Immature natural killer cell (primary cell): ENCODE results near the gene RBM23. TPM values are rescaled to one million over a fixed set of nuclear protein-coding genes. Genes with fewer than 3 reads are reported as not detected.

ENCODE experiments used
- DNase-seq, 3 donors: peaks; one replicate each; pipeline ENCODE4 v3.0.0; 2022; ENCODE audit warnings: mixed read lengths in 1 of 3
- H3K27ac Mint-ChIP-seq, 6 donors: one replicate each; pipeline ENCODE4 v1.8.0; 2020; ENCODE audit warnings: mixed read lengths in 6 of 6, mild to moderate bottlenecking in 5 of 6, inconsistent platforms in 4 of 6, moderate library complexity in 3 of 6
- H3K27me3 Mint-ChIP-seq, 3 donors: one replicate each; pipeline ENCODE4 v1.8.0; 2020 to 2021; ENCODE audit warnings: low read depth in 3 of 3, mild to moderate bottlenecking in 3 of 3, mixed read lengths in 3 of 3, moderate library complexity in 3 of 3, inconsistent platforms in 1 of 3
- H3K36me3 Mint-ChIP-seq, 3 donors: one replicate each; pipeline ENCODE4 v1.8.0; 2020; ENCODE audit warnings: mixed read lengths in 3 of 3, inconsistent platforms in 2 of 3, mild to moderate bottlenecking in 2 of 3
- H3K4me1 Mint-ChIP-seq, 2 donors: one replicate each; pipeline ENCODE4 v1.8.0; 2020; ENCODE audit warnings: inconsistent platforms in 2 of 2, mild to moderate bottlenecking in 2 of 2, mixed read lengths in 2 of 2, moderate library complexity in 1 of 2
- H3K4me3 Mint-ChIP-seq, 5 donors: one replicate each; pipeline ENCODE4 v1.8.0; 2020; ENCODE audit warnings: mild to moderate bottlenecking in 5 of 5, mixed read lengths in 5 of 5, inconsistent platforms in 3 of 5, moderate library complexity in 3 of 5
- H3K9me3 Mint-ChIP-seq, 6 donors: one replicate each; pipeline ENCODE4 v1.8.0; 2020; ENCODE audit warnings: mild to moderate bottlenecking in 6 of 6, mixed read lengths in 6 of 6, inconsistent platforms in 4 of 6, moderate library complexity in 3 of 6
- polyA plus RNA-seq, 3 donors: library from polyadenylated mRNA; unstranded; fragments of 300-500 nt; fragmentation: Illumina TruSeq; gene quantifications; one replicate each; pipeline ENCODE4 v1.2.3, GENCODE V29; 2021

The RBM23 gene
- polyA plus RNA-seq, 3 donors from 2014 or later = 80.9 to 91.9 (median 85.5) TPM

GRCh38 chr14:22888662-22889061 is 30.3 kb downstream of the RBM23 start:
- peak overlapping the region in 1 of 6 donors; percentile 40 for H3K27ac Mint-ChIP-seq

GRCh38 chr14:22887990-22888378 is 31.0 kb downstream of the RBM23 start:
- DNase-seq = no peak
- Mint-ChIP-seq H3K9me3 (no peaks in the 10 kb centered on the region), H3K4me3 (peak overlapping the region in 4 of 5 donors; percentile 24 to 90 (median 88)), H3K27me3 (peaks cover 7 to 15% (median 14%) of the 10 kb centered on the region in 3 donors), H3K27ac (peak overlapping the region; percentile 87 to 92 (median 88)), H3K4me1 (peaks cover 35 to 39% of the 10 kb centered on the region in 2 donors), H3K36me3 (peaks cover under 1 to 5% (median 4%) of the 10 kb centered on the region in 3 donors)

More at GRCh38 chr14:22888662-22889061, 30.3 kb downstream of the RBM23 start:
- Mint-ChIP-seq H3K27me3 (peaks cover 7 to 15% (median 14%) of the 10 kb centered on the region in 3 donors), H3K9me3 (no peaks in the 10 kb centered on the region), H3K36me3 (peaks cover 6 to 11% (median 8%) of the 10 kb centered on the region in 3 donors), H3K4me1 (peaks cover 32 to 35% of the 10 kb centered on the region in 2 donors), H3K4me3 (no peak overlapping the region)
- no peak for DNase-seq

- Mint-ChIP-seq H3K27me3 (peaks cover 7 to 15% (median 14%) of the 10 kb centered on the region in 3 donors), H3K27ac (peak overlapping the region; percentile 87 to 92 (median 88)), H3K9me3 (no peaks in the 10 kb centered on the region), H3K4me3 (peak overlapping the region; percentile 88 to 90 (median 89)), H3K36me3 (peaks cover 0 to 5% (median 3%) of the 10 kb centered on the region in 3 donors), H3K4me1 (peaks cover 35 to 39% of the 10 kb centered on the region in 2 donors)
- DNase-seq = no peak
These were observed 31.5 kb downstream of the RBM23 start for GRCh38 chr14:22887260-22887989.

GRCh38 chr14:22886500-22887259 is 32.3 kb downstream of the RBM23 start:
- Mint-ChIP-seq H3K36me3 (peaks cover 0 to 5% (median 0%) of the 10 kb centered on the region in 3 donors), H3K9me3 (no peaks in the 10 kb centered on the region), H3K4me1 (peaks cover 39 to 40% of the 10 kb centered on the region in 2 donors), H3K27me3 (peaks cover 10 to 15% (median 14%) of the 10 kb centered on the region in 3 donors), H3K27ac (peak overlapping the region; percentile 87 to 92 (median 88)), H3K4me3 (peak overlapping the region; percentile 88 to 90 (median 89))
- peak; percentile 83 to 86 (median 84) for DNase-seq

- H3K9me3 Mint-ChIP-seq = no peaks in the 10 kb centered on the region
- peak overlapping the region; percentile 71 to 90 (median 88) for H3K4me3 Mint-ChIP-seq
- peaks cover 39 to 43% of the 10 kb centered on the region in 2 donors for H3K4me1 Mint-ChIP-seq
These were observed 33.0 kb downstream of the RBM23 start for GRCh38 chr14:22885975-22886374.

GRCh38 chr14:22884738-22885523 is 34.0 kb downstream of the RBM23 start:
- Mint-ChIP-seq H3K9me3 (no peaks in the 10 kb centered on the region), H3K4me1 (peaks cover 39 to 43% of the 10 kb centered on the region in 2 donors), H3K36me3 (no peaks in the 10 kb centered on the region), H3K27me3 (peaks cover 7 to 15% (median 14%) of the 10 kb centered on the region in 3 donors), H3K27ac (peak overlapping the region in 2 of 6 donors; percentile 62 to 73), H3K4me3 (peak overlapping the region; percentile 21 to 71 (median 29))
- no peak for DNase-seq

More at GRCh38 chr14:22885975-22886374, 33.0 kb downstream of the RBM23 start:
- H3K36me3 Mint-ChIP-seq = peaks cover 0 to 5% (median 0%) of the 10 kb centered on the region in 3 donors
- H3K27ac Mint-ChIP-seq = peak overlapping the region; percentile 24 to 87 (median 49)
- no peak for DNase-seq
- H3K27me3 Mint-ChIP-seq = peaks cover 10 to 15% (median 14%) of the 10 kb centered on the region in 3 donors

GRCh38 chr14:22884076-22884737 is 34.7 kb downstream of the RBM23 start:
- Mint-ChIP-seq H3K27me3 (peaks cover 6 to 15% (median 14%) of the 10 kb centered on the region in 3 donors), H3K4me3 (peak overlapping the region in 1 of 5 donors; percentile 14), H3K4me1 (peaks cover 39 to 43% of the 10 kb centered on the region in 2 donors), H3K36me3 (peaks cover 0 to 5% (median 4%) of the 10 kb centered on the region in 3 donors), H3K27ac (peak overlapping the region in 3 of 6 donors; percentile 3 to 62 (median 26)), H3K9me3 (no peaks in the 10 kb centered on the region)
- DNase-seq = no peak

- no peak for DNase-seq
- H3K9me3 Mint-ChIP-seq = no peaks in the 10 kb centered on the region
- H3K4me1 Mint-ChIP-seq = peaks cover 37 to 40% of the 10 kb centered on the region in 2 donors
- H3K27ac Mint-ChIP-seq = peak within 1 kb of the TSS in 4 of 6 donors; percentile 3 to 79 (median 22)
- peaks cover 1 to 9% (median 4%) of the 10 kb centered on the region in 3 donors for H3K36me3 Mint-ChIP-seq
- H3K4me3 Mint-ChIP-seq = peak within 1 kb of the TSS in 1 of 5 donors; percentile 18
- peaks cover 6 to 18% (median 14%) of the 10 kb centered on the region in 3 donors for H3K27me3 Mint-ChIP-seq
These were observed 35.6 kb downstream of the RBM23 start, which contains the start of gene REM2 for GRCh38 chr14:22883173-22883976. Gene REM2, plus strand, starts transcription at chr14:22883222. Its CDS starts 66 bp downstream, at chr14:22883288.

- Mint-ChIP-seq H3K36me3 (peaks cover 7 to 16% (median 10%) of the 10 kb centered on the region in 3 donors), H3K4me3 (no peak overlapping the region), H3K9me3 (no peaks in the 10 kb centered on the region), H3K27ac (peak overlapping the region in 1 of 6 donors; percentile 3), H3K27me3 (peaks cover 6 to 18% (median 14%) of the 10 kb centered on the region in 3 donors), H3K4me1 (peaks cover 30 to 36% of the 10 kb centered on the region in 2 donors)
- no peak for DNase-seq
These were observed 36.3 kb downstream of the RBM23 start for GRCh38 chr14:22882529-22883172.

- Mint-ChIP-seq H3K4me1 (peaks cover 24 to 31% of the 10 kb centered on the region in 2 donors), H3K27me3 (peaks cover 3 to 12% (median 9%) of the 10 kb centered on the region in 3 donors), H3K27ac (peak overlapping the region in 3 of 6 donors; percentile 25 to 79 (median 61)), H3K4me3 (no peak overlapping the region), H3K36me3 (peaks cover 7 to 18% (median 12%) of the 10 kb centered on the region in 3 donors), H3K9me3 (no peaks in the 10 kb centered on the region)
- no peak for DNase-seq
These were observed 36.9 kb downstream of the RBM23 start for GRCh38 chr14:22882064-22882463.
